A673 (cell line): ENCODE results near the gene STEAP3. TPM values are rescaled to one million over a fixed set of nuclear protein-coding genes. Genes with fewer than 3 reads are reported as not detected.

Experiments used
- BruUV-seq: library from RNA; stranded (reverse); fragments of 400-500 nt; replicated peaks from 2 replicates; lab custom pipeline; 2021; lab: Mats Ljungman, UMichigan
- CTCF ChIA-PET: fragments of 300-600 bp; sonication (Branson Sonifier 250); formaldehyde crosslinking; loops from one replicate; lab custom pipeline; 2022; ENCODE audit warnings: antibody characterized with exemption; lab: Charles Lee
- POLR2A ChIA-PET: fragments of 300-600 bp; sonication (Branson Sonifier 250); formaldehyde crosslinking; loops from one replicate; lab custom pipeline; 2022; ENCODE audit warnings: antibody characterized with exemption; ENCODE audit not compliant: low non-redundant PET; lab: Charles Lee
- DNase-seq: peaks from one replicate; pipeline ENCODE4 v3.0.0-alpha.2; 2015; ENCODE audit warnings: low spot score
- H3K27ac ChIP-seq: fragments of 200-600 bp; sonication (generic); 2 replicates; pipeline ENCODE4 v1.5.1; 2016; ENCODE audit warnings: mixed run types, low read depth, mild to moderate bottlenecking, mixed read lengths, antibody characterized with exemption, low read length; ENCODE audit not compliant: poor library complexity, severe bottlenecking
- H3K27me3 ChIP-seq: fragments of 200-600 bp; sonication (generic); replicated peaks from 2 replicates; pipeline ENCODE4 v1.6.1; 2017; ENCODE audit warnings: mixed run types, low read depth, mild to moderate bottlenecking, mixed read lengths, antibody characterized with exemption, low read length; ENCODE audit not compliant: insufficient read depth, poor library complexity
- H3K36me3 ChIP-seq: fragments of 200-600 bp; sonication (generic); 2 replicates; pipeline ENCODE4 v1.6.1; 2016; ENCODE audit warnings: mixed run types, mild to moderate bottlenecking, mixed read lengths, antibody characterized with exemption, low read length; ENCODE audit not compliant: insufficient read depth, poor library complexity, severe bottlenecking
- H3K4me1 ChIP-seq: fragments of 200-600 bp; sonication (generic); 2 replicates; pipeline ENCODE4 v1.6.1; 2017; ENCODE audit warnings: mixed run types, mild to moderate bottlenecking, mixed read lengths, antibody characterized with exemption, low read length; ENCODE audit not compliant: insufficient read depth, poor library complexity, severe bottlenecking
- H3K4me3 ChIP-seq: fragments of 200-600 bp; sonication (generic); 2 replicates; pipeline ENCODE4 v1.5.1; 2016; ENCODE audit warnings: low read depth, mixed run types, mild to moderate bottlenecking, mixed read lengths, low read length; ENCODE audit not compliant: poor library complexity, severe bottlenecking
- H3K9me3 ChIP-seq: fragments of 200-600 bp; sonication (generic); 2 replicates; pipeline ENCODE4 v1.6.1; 2016; ENCODE audit warnings: mixed run types, low read depth, mild to moderate bottlenecking, mixed read lengths, antibody characterized with exemption, low read length; ENCODE audit not compliant: poor library complexity, severe bottlenecking
- CTCF ChIP-seq: fragments of 300-800, 200-600 bp; sonication (generic); conservative IDR thresholded peaks from 2 replicates; pipeline ENCODE4 v1.5.1; 2017; ENCODE audit warnings: low read depth, mild to moderate bottlenecking, antibody characterized with exemption, low read length, moderate library complexity, mixed read lengths
- EZH2 ChIP-seq: fragments of 200-600 bp; sonication (generic); IDR thresholded peaks from 2 replicates; pipeline ENCODE4 v1.6.1; 2017; ENCODE audit warnings: borderline replicate concordance, low read depth, mild to moderate bottlenecking, mixed read lengths, antibody characterized with exemption, low read length; ENCODE audit not compliant: poor library complexity, severe bottlenecking
- intact Hi-C: fragments of 100-400 bp; cut with micrococcal nuclease; formaldehyde crosslinking; loops from one replicate; pipeline ENCODE4 v1.10.0; 2022; ENCODE audit not compliant: unreplicated experiment
- total RNA-seq: library from RNA; stranded (reverse); gene quantifications from 2 replicates; pipeline ENCODE4 v1.2.3, GENCODE V29; 2021

Gene STEAP3
- total RNA-seq, 1 experiment from 2014 or later: 20.3 TPM

GRCh38 chr2:119218478-119219064 is 5.1 kb upstream of the STEAP3 start:
- Histone ChIP-seq H3K9me3 (no peaks in the 10 kb centered on the region), H3K27ac (no peak overlapping the region), H3K36me3 (no peaks in the 10 kb centered on the region), H3K4me3 (no peak overlapping the region), H3K4me1 (peaks cover 7% of the 10 kb centered on the region), H3K27me3 (no peaks in the 10 kb centered on the region)
- TF ChIP-seq EZH2: no peak
- TF ChIP-seq CTCF: peak; percentile 50
- intact Hi-C loops: loop anchor here (1.0 to 5.0 kb wide), 2 partner anchors 73 to 444 kb away; no protein-coding TSS in a partner anchor
- BruUV-seq: no TSS peak
- ChIA-PET POLR2A (no interaction called here), CTCF (no interaction called here)
- DNase-seq: peak; percentile 81

- Histone ChIP-seq H3K9me3 (no peaks in the 10 kb centered on the region), H3K4me3 (no peak overlapping the region), H3K27ac (no peak overlapping the region), H3K27me3 (no peaks in the 10 kb centered on the region), H3K4me1 (peaks cover 17% of the 10 kb centered on the region), H3K36me3 (no peaks in the 10 kb centered on the region)
- BruUV-seq: no TSS peak
- ChIA-PET CTCF (interaction anchor here (0.6 to 0.7 kb wide), 2 partner anchors 44 to 90 kb away, joined by 3 to 15 read pairs; no protein-coding TSS in a partner anchor), POLR2A (interaction anchor here (0.6 kb wide), 1 partner anchor 146 kb away, joined by 3 read pairs; the partner anchor contains the start of gene C2orf76)
- no peak for DNase-seq
- TF ChIP-seq EZH2: no peak
- TF ChIP-seq CTCF: no peak
- intact Hi-C loops: loop anchor here (1.0 to 5.0 kb wide), 2 partner anchors 71 to 442 kb away; no protein-coding TSS in a partner anchor
Measured at GRCh38 chr2:119219873-119220272, 3.8 kb upstream of the STEAP3 start.

GRCh38 chr2:119220720-119221301 is 2.8 kb upstream of the STEAP3 start:
- ChIA-PET POLR2A (no interaction called here), CTCF (no interaction called here)
- Histone ChIP-seq H3K4me1 (peaks cover 24% of the 10 kb centered on the region), H3K27ac (no peak overlapping the region), H3K36me3 (no peaks in the 10 kb centered on the region), H3K4me3 (no peak overlapping the region), H3K9me3 (no peaks in the 10 kb centered on the region), H3K27me3 (no peaks in the 10 kb centered on the region)
- DNase-seq: no peak
- BruUV-seq: no TSS peak
- TF ChIP-seq CTCF (no peak), EZH2 (no peak)
- intact Hi-C loops: no loop called here
